ENCODE measurements around the gene MAP3K14.
"Not testable (repeated sequence)": the region's sequence is repeated elsewhere in the genome, so short reads cannot be mapped to it uniquely, and the experiment has no call there.

Gene MAP3K14

GRCh38 chr17:45316434-45317110, at the start of gene MAP3K14:
MAP3K14 (minus strand) TSS chr17:45317020; CDS start chr17:45290745, 26,275 bp downstream.
- DNase-seq (ENCODE audit: low spot score): peak; percentile 83
- FAIRE-seq: no peak

- DNase-seq (ENCODE audit: low spot score) (no peak), FAIRE-seq (no peak)
Measured at GRCh38 chr17:45366049-45366448, 49.2 kb upstream of the MAP3K14 start.

GRCh38 chr17:45364531-45365390, 47.9 kb upstream of the MAP3K14 start:
- DNase-seq (ENCODE audit: low spot score): peak; percentile 43

GRCh38 chr17:45363498-45363897, 46.7 kb upstream of the MAP3K14 start:
- DNase-seq (ENCODE audit: low spot score) (no peak), FAIRE-seq (no peak)

More at GRCh38 chr17:45364531-45365390, 47.9 kb upstream of the MAP3K14 start:
- no peak for FAIRE-seq

GRCh38 chr17:45361976-45362375, 45.2 kb upstream of the MAP3K14 start:
- FAIRE-seq (no peak), DNase-seq (ENCODE audit: low spot score) (no peak)

GRCh38 chr17:45361451-45361850, 44.6 kb upstream of the MAP3K14 start:
- DNase-seq (ENCODE audit: low spot score) (no peak), FAIRE-seq (no peak)

GRCh38 chr17:45357364-45357997, 40.7 kb upstream of the MAP3K14 start:
- DNase-seq (ENCODE audit: low spot score): no peak
- FAIRE-seq: no peak

GRCh38 chr17:45355087-45355486, 38.3 kb upstream of the MAP3K14 start:
- no peak for FAIRE-seq

GRCh38 chr17:45353043-45353442, 36.2 kb upstream of the MAP3K14 start:
- DNase-seq (ENCODE audit: low spot score) (no peak), FAIRE-seq (no peak)

More at GRCh38 chr17:45355087-45355486, 38.3 kb upstream of the MAP3K14 start:
- no peak for DNase-seq (ENCODE audit: low spot score)

- FAIRE-seq (no peak), DNase-seq (ENCODE audit: low spot score) (no peak)
Measured at GRCh38 chr17:45351831-45352230, 35.0 kb upstream of the MAP3K14 start.

GRCh38 chr17:45347444-45347843, 30.6 kb upstream of the MAP3K14 start:
- DNase-seq (ENCODE audit: low spot score) (no peak), FAIRE-seq (no peak)

GRCh38 chr17:45346216-45347015, 29.6 kb upstream of the MAP3K14 start:
- no peak for FAIRE-seq
- no peak for DNase-seq (ENCODE audit: low spot score)

GRCh38 chr17:45345554-45346215, 28.9 kb upstream of the MAP3K14 start:
- no peak for FAIRE-seq
- DNase-seq (ENCODE audit: low spot score): no peak

GRCh38 chr17:45345246-45345553, 28.4 kb upstream of the MAP3K14 start:
- FAIRE-seq: no peak

GRCh38 chr17:45343967-45344664, 27.3 kb upstream of the MAP3K14 start:
- not testable (repeated sequence) for DNase-seq (ENCODE audit: low spot score); FAIRE-seq

More at GRCh38 chr17:45345246-45345553, 28.4 kb upstream of the MAP3K14 start:
- no peak for DNase-seq (ENCODE audit: low spot score)

- no peak for DNase-seq (ENCODE audit: low spot score)
- no peak for FAIRE-seq
Measured at GRCh38 chr17:45342871-45343526, 26.2 kb upstream of the MAP3K14 start.

- DNase-seq (ENCODE audit: low spot score): no peak
- FAIRE-seq: no peak
Measured at GRCh38 chr17:45342306-45342705, 25.5 kb upstream of the MAP3K14 start.

- FAIRE-seq: no peak
Measured at GRCh38 chr17:45341533-45342158, 24.8 kb upstream of the MAP3K14 start.

More at GRCh38 chr17:45341533-45342158, 24.8 kb upstream of the MAP3K14 start:
- peak; percentile 87 for DNase-seq (ENCODE audit: low spot score)

Data from urothelium cell line (cell line).